Measurements from ENCODE around the gene MED23. TPM values are rescaled to one million over a fixed set of nuclear protein-coding genes. Genes with fewer than 3 reads are reported as not detected.

MED23 gene
- polyA plus RNA-seq, 3 donors = 43.9 to 64.0 (median 59.0) TPM

GRCh38 chr6:131643855-131644460, 15.9 kb upstream of the MED23 start:
- DNase-seq = no peak

DNA sequence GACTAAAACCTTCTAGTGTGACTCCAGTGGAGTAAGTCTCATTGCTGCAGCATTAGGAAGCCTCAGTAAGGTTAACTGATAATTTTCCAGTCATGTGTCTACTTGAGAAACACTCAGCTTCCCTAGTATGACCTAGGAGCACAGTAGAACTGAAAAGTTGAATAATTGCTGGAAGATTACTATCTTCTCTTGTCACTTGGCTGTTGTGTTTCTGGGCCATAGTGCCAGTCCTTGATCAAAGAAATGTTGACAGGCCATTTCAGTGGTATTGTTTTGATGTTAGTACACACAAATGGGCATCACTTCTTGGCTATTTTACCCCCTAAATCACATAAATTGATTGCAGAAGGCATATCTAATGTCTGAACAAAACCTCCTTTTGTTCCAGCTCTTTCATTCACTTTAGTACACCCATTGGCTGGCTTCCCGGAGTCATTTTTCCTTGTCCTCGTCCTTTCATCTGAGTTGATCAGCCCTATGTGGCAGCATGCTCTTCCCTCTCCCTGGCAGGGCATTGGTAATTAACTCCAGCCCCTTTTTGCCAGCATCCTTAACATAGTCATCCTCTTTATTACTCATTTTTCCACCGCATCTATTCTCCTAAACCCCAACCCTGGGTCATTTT, 15.1 kb upstream of the MED23 start:
- no peak for DNase-seq

DNA sequence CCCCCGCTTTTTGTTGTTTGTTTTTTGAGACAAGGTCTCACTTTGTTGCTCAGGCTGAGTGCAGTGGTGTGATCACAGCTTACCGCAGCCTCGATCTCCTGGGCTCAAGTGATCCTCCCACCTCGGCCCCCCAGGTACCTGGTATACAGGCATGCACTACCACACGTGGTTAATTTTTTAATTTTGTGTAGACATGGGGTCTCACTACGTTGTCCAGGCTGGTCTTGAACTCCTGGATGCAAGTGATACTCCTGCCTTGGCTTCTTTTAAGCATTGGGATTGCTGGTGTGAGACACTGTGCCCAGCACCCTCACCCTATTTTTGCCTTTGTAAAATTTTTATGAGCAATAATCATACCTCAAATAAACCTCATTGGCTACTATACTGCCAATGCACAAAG, 14.5 kb upstream of the MED23 start:
- no peak for DNase-seq

- DNase-seq = no peak
These were observed 13.5 kb upstream of the MED23 start for GRCh38 chr6:131641554-131641953.

DNA sequence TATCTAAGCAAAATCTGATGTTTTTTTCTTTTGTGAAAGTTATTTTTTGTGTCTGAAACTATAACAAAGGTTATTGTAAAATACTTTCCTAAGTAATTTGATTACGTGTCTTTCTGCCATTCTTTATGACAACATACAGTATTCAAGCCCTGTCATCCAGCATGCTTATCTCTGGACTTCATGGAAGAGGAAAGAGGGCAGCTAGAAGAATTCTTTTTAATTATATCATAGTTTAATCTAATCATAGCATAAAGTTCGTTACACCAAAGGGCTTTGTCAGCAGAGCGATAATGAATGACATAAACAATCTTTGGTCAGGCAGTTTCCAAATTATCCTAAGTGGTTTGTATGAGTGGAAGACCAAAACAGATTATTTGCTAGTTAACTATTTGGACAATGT, 12.5 kb upstream of the MED23 start:
- DNase-seq = no peak

DNA sequence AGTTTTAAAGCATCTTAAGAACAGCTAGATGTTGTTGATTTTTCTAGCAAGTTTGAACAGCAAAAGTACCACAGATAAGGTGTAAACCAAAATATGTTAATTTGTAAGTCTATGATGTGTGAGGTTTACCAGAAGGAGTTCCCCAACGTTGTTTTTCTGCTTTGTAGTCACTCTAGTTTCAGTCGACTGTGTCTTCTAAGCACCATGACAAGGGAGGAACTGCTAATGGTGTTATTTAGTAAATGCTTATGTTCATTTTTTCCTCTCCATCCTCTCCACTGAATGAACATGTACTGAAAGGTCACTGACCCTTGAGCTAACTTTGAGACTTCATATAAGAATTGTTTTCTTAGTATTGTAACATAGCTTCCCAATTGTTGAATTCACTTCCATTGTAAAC, 12.1 kb upstream of the MED23 start:
- no peak for DNase-seq

GRCh38 chr6:131638013-131638412, 10.0 kb upstream of the MED23 start:
- DNase-seq = no peak

GRCh38 chr6:131636880-131637792, 9.1 kb upstream of the MED23 start, which contains the start of gene ENPP3:
Gene ENPP3 (plus strand): TSS chr6:131637302. CDS start chr6:131637385, 83 bp downstream.
- no peak for DNase-seq

DNA sequence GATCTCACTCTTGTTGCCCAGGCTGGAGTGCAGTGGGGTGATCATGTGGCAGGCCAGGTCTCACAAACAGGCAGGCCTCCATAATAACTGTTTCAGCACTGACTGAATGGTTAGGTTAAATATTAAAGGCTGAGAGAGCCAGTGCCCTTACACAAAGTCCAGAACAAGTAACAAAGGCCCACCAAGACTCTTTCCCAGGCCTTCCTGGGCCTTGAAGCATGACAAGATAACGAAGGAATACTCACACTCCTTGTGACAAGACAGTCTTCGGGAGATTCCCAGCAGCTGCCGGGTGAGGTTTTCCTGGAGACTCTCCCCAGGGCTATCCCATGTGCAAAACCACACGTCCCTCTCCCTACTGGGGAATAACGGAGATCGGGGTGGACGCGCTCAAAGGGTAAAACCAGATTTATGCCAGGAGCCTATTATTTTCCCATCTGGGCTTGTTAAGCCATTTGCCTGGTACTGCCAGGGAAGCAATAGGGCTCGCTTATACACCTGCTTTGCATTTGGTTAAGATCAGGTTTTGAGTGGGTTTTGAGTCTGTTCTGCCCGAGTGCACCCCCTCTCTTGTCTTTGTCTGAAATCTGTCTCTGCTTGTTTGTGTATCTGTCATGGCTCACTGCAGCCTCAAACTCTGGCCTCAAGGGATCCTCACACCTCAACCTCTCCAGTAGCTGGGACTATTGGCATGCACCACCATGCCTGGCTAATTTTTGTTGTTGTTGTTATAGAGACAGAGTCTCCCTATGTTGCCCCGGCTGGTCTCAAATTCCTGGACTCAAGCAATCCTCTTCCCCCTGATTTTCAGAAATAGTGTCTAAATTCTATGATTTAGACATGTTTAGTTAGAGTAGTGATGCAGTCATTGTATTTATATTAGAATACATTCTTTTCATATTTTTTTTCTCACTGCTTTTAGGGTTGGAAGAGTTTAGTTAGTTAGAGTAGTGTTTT, 7.6 kb upstream of the MED23 start:
- peak; percentile 10 for DNase-seq

DNA sequence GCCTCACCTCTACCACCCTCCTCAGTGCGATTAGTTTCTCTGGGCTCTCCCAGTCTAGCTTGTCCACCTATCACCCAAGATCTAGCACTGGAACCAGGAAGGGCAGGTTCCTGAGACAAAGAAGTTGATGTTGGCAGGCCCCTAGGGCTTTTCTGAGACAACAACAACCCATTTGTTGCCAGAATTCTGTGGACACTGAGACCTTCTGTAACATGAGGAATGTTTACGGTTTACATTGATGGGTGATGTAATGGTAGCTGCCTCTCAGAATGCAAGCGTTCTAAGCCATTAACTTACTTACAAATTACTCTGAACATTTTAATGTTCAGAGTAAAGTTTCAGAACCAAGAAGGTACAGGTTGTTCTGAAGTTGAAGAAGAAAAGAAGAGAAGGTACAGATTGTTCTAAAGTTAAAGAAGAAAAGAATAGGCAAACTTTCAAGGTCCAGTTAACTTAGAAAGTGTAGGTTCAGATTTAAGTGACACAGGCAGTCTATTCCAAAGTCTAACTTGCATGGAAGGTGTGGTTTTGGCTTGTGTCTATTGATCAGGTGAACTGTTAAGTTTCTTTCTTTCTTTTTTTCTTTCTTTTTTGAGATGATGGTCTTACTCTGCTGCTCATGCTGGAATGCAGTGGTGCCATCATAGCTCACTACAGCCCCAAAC, 3.7 kb upstream of the MED23 start:
- DNase-seq = no peak

GRCh38 chr6:131629651-131630050, 1.6 kb upstream of the MED23 start:
- DNase-seq = no peak

DNA sequence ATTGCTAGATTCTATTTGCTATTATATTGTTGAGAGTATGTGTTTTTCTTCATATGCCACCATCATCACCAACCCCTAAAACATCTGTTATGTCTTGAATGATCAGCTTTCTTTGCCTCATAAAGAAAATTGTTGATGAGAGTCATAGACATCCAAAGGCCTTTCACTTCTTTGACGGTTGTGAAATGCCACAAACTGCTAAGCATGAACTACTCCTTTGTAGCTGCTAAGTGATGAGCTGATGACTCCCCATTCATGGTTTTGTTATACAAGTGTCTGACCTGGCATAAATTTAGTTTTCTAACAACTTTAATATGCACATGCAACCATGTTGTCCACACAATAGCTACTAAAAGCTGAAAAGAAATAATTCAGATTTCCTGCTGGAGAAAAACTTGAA, 684 bp upstream of the MED23 start:
- DNase-seq = no peak

DNA sequence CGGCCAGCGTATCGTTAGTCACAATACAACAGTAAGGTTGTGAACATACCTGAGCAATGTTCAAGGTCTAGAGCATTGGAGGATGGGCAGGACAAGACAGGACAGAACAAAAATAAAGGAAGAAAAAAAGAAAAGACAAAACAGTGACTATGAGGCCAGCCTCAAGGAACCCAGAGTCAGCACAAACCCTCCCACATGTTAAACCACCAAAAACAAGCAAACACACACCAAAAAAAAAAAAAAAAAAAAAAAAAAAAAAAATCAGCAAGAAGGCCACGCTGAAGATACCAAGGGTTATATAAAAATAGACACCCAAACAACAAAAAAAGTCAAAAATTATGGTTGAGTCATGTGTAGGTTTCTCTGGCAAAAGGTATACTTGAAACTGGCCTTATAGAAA, 12.8 kb downstream of the MED23 start:
- DNase-seq = no peak

- DNase-seq = no peak
These were observed 14.6 kb downstream of the MED23 start for GRCh38 chr6:131613296-131613925.

GRCh38 chr6:131602781-131603312, 25.2 kb downstream of the MED23 start:
- DNase-seq = no peak

DNA sequence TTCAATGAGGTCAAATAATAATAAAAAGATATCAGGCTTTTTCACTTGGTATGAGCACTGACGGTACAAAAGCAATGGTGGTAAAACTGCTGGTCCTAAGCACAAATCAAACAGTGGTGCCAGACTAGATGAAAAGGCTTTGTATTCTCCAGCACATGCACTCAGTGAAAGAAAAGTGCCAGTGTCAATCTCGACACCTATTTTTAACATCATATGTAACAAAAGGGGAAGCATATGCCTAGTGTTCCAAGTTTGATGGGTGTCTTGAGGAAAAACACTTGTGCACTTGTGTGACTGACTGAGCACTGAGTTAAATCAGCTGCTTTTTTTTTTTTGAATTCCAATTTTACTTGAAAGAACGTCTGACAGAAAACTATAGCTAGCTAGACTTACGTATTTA, 27.3 kb downstream of the MED23 start:
- DNase-seq = no peak

DNA sequence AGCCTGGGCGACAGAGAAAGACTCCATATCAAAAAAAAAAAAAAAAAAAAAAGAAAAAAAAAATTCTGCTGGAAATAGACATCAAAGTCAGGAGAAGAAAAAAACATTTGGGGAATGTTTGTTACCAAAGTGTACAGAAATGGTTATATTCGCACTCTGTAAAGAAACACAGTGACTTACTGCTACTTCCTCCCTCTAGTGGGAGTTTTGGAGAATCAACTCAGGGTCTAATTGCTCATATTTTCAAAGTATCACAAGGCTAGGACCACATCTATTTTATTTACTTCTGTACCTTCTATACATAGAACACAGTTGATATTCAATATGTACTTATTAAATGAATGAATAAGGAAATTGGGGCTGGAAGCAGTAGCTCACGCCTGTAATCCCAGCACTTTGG, 30.6 kb downstream of the MED23 start:
- no peak for DNase-seq

GRCh38 chr6:131594074-131594473, 34.0 kb downstream of the MED23 start:
- no peak for DNase-seq

DNA sequence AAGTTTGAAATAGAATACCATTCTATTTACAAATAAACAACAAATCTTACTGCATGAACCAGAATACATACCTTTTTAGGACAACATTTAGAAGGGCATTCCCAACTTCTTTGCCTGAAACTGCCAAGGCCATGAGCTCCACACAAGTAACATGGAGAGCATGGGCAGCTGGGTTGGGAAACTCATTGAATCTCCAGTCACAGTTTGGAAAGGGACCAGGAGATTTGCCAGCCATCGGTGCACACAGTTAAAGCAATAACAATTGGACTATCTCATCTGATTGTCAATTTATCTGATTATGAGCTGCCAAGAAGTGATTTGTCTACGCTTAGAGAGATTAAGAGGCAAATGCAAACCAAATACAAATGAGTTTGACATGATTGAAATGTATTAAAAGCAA, 35.1 kb downstream of the MED23 start:
- no peak for DNase-seq

DNA sequence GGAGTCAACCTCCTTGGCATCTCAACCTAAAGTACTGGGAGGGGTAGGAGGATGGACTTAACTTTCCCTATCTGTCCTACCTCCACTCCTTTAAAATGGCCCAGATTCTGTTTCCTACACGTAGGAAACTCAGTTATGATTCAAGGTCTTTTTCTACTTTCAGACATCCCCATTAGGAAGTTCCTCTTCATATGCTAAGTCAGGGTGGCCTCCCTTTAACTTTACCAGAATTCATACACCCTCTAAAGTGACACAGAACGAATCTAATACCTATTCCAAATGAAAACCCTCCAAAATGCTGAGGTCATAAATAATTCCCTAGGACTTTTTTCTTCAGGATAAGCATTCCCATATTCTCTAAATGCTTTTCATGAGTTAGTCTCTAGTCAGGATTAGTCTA, 39.4 kb downstream of the MED23 start:
- no peak for DNase-seq

All from renal pelvis (tissue), 4 donors.